ENCODE data around the gene BABAM2. TPM values are rescaled to one million over a fixed set of nuclear protein-coding genes. Genes with fewer than 3 reads are reported as not detected.
A peak's percentile ranks its signal among the peaks of the same experiment; 100 is the strongest.
"Not testable (repeated sequence)": the region's sequence is repeated elsewhere in the genome, so short reads cannot be mapped to it uniquely, and the experiment has no call there.

The BABAM2 gene
- total RNA-seq, 1 donor from 2014 or later, result 13.6 TPM

GRCh38 chr2:28217042-28217740 is 326.7 kb downstream of the BABAM2 start:
- no peak for DNase-seq

DNA sequence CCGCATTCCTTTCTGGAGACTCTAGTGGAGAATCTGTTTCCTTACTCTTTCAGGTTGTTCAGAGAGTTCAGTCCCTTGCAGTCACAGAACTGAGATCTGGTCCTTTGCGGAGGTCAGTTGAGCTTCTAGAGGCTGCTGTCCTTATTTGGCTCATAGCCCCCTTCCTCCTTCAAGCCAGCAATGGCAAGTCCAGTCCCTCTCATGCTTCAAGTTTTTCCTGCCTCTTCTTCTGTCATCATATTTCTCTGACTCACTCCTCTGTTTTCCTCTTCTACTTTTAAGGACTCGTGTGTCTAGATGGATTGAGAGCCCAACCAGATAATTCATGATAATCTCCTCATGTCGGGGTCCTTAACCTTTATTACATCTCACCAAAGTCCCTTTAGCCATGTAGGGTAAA is 328.6 kb downstream of the BABAM2 start:
- DNase-seq, result no peak

- no peak for DNase-seq
These were observed 329.3 kb downstream of the BABAM2 start for GRCh38 chr2:28219758-28220368.

DNA sequence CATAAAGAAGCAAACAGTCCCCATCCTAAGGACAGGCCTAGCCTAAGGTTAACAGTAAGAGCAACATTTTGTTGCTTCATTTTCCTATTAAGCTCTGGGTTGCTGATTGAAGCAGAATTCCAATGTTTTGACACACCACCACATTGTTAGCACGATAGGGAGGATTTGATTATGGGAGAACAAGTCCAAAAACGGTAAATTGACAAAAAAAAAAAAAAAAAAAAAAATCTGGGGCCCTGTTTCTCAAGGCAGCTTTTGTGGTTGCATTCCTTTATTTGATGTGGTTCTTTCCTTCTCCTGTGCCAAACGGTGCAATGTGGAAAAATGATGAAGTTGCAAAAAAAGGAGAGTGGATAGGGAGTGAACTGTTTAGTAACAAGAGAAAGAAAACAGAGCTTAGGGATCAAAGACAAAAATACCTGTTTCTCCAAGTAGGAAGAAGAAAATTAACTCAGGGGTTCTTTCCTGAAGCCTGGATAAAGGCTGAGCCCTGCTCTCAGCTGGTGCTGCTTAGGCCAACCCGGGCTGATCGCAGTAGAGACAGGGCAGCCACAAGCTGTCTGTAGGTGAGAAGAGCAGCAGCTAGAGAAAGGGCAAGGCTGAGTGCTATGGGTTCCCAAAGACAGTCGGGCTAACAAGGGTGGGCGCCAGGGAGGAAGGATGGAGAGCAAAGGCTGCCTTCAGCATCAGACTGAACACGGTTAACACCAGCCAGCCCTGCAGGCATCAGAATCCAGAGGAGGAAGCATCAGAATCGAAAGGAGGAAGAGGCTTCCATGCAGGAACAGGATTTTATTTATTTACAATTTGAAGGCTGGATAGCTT is 334.3 kb downstream of the BABAM2 start:
- DNase-seq, result no peak

- no peak for DNase-seq
These were observed 335.0 kb downstream of the BABAM2 start for GRCh38 chr2:28225473-28226080.

- DNase-seq, result no peak
These were observed 336.0 kb downstream of the BABAM2 start for GRCh38 chr2:28226558-28226957.

DNA sequence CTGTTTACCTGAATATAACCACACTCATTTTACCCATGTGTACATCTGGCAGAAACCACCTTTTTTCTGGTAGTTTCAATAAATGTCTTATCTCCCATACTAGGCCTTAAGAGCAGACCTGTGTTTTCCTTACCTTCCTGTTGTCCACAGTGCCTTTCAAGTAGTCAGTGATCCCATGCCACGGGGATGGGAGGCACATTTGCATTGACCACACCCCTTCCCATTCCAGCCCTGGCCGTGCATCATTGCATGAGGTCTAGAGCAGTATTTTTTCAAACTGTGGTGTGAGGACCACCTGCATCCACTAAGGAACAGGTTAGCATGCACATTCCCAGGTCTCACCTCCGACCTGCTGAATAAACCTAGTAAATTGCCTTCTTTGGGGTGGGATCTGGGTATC is 337.0 kb downstream of the BABAM2 start:
- DNase-seq, result no peak

DNA sequence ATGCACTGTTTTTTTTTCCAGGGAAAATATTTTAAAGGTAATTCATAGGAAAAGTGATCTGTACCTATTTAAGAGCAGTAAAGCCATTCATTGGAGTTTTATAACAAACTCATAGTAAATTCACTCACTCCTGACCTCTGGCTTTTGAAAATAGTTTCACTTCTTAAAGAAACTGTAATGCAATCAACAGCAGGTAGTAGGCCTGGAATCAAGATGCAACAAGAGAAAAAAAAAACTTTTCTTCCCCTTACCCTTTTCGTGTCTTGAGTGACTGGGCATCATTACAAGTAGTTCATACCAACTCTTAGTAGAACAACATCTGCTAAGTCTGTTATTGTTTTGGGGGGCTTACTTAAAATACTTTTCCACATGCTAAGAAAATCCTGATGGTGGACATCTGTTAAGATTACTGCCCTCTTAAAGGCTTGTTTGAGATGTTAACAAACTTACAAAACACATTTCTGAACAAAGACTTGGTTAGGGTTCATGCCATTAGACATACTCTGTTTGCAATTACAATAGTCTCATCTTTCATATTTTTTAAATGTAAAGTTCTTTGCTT is 338.0 kb downstream of the BABAM2 start:
- no peak for DNase-seq

DNA sequence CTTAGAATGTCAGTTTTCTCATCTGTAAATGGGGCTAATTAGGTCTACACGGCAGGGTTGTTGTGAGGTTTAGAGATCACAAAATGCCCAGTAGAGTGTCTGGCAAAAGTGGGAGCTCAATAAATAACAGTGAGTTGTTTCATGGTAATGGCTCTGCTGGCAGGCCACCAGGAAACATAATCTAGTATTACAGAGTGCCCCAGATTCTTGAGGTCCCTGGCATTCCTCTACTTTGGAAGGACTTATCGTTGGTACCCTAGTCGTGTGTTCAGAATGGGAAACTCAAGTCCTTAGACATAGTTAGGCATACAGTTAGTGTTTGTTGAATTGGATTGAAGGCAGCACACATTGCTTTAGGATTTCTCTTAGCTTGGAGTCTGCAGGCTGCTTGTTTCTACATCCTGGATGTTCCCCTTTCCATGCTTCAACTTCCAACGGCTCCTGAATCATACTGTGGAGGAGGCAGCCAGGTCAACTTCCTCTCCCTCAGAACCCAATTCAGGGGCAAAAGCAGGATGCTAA is 340.6 kb downstream of the BABAM2 start:
- no peak for DNase-seq

GRCh38 chr2:28232295-28232694 is 341.8 kb downstream of the BABAM2 start:
- no peak for DNase-seq

- DNase-seq, result no peak
These were observed 342.7 kb downstream of the BABAM2 start for GRCh38 chr2:28233164-28233676.

GRCh38 chr2:28234807-28235206 is 344.3 kb downstream of the BABAM2 start:
- DNase-seq, result no peak

DNA sequence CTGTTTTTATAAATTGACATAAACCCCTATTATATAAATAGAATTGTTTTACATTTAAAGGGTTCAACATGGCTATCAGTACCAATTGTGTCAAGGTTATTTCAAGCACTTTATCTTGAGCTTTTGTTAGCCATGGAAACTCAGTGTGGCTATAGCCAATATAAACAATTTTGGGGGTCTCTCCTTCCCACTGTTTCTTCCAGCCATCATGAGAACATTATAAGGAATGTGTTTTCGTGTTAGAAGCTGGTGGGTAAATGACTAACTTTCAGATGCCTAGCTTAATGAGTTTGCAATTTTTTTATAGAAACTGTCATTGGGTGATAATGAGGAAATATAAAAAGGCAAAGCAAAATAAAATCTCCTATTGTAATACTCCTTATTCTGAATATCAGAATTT is 348.7 kb downstream of the BABAM2 start:
- no peak for DNase-seq

GRCh38 chr2:28240937-28241336 is 350.4 kb downstream of the BABAM2 start:
- DNase-seq, result no peak

DNA sequence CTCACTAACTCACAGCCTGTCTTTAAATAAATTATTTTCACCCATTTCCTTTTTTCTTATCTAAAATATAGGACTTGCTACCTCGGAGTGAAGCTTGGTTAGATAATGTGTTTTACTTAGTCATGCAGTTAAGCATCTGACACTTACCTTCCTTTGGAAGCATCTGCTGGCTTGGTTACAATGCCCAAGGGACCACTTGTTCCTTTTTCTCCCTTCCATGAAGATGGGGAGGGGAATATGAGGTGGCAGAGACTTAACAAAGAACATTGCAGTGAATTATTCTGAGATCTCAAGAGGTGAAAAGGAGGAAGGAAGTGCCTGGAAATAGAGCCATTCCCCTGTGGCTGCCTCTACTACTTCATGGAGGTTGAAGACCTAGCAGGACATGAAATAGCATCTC is 356.8 kb downstream of the BABAM2 start:
- DNase-seq, result peak; percentile 32

- no peak for DNase-seq
These were observed 357.2 kb downstream of the BABAM2 start for GRCh38 chr2:28247734-28248133.

DNA sequence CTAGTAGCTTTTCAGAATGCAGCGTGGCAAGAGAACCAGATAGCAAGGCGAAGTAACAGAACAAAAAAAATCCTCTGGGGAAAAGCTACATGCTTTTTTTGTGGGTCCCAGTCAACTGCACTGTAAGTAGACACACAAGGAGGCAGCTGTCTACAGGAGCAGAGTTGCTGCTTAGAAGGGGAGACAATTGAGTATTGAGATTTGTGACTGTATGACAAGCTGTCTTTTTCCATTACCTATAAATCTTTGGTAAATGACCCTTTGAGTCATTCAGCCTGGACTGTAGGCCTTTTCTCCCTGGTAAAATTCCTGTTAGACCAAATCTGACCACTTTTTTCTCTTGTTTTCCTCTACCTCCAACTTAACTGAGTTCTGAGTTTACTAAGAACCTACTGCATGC is 358.0 kb downstream of the BABAM2 start:
- no peak for DNase-seq

- no peak for DNase-seq
These were observed 359.5 kb downstream of the BABAM2 start for GRCh38 chr2:28250006-28250405.

DNA sequence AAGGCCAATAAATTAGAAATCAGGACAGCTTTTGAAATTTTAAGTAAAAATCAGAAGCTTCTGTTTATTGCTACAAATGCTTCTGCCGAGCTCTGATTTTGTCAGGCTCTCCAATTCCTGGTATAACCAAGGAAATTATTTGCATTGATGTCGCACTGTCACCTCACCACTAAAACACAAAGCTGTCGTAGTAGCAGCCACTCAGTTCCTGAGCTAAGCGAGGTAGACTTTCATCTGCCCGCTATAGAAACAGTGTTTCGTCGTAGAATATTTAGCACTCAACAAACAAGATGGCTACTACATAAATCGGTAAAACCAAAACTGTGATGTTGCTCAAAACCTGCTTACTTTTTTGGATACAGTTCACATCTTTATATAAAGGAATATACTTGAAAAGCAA is 360.8 kb downstream of the BABAM2 start:
- no peak for DNase-seq

- DNase-seq, result no peak
These were observed 361.8 kb downstream of the BABAM2 start for GRCh38 chr2:28252311-28252710.

- DNase-seq, result no peak
These were observed 363.0 kb downstream of the BABAM2 start for GRCh38 chr2:28253543-28253942.

DNA sequence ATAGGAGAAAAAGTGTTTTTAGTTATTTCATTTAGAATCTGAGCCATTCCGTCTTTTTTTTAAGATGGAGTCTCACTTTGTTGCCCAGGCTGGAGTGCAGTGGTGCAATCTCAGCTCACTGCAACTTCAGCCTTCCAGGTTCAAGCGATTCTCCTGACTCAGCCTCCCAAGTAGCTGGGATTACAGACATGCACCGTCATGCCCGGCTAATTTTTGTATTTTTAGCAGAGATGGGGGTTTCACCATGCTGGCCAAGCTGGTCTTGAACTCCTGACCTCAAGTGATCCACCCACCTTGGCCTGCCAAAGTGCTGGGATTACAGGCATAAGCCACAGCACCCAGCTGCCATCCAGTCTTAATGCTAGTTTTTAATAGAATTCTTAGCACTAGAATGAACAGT is 364.7 kb downstream of the BABAM2 start:
- not testable (repeated sequence) for DNase-seq

- no peak for DNase-seq
These were observed 366.7 kb downstream of the BABAM2 start for GRCh38 chr2:28257182-28257581.

All from dermis blood vessel endothelial cell (primary cell).